Mucosa of gallbladder (tissue), 1 donor: Measurements from ENCODE around the gene SLC17A6. TPM values are rescaled to one million over a fixed set of nuclear protein-coding genes. Genes with fewer than 3 reads are reported as not detected.

ENCODE experiments used
- DNase-seq: peaks from one replicate; pipeline ENCODE4 v3.0.0-alpha.2; 2020; ENCODE audit warnings: low spot score
- total RNA-seq: library from RNA; stranded (reverse); gene quantifications from one replicate; pipeline ENCODE4 v1.2.1, GENCODE V29; 2021
- donor health status: DM: no; HTN: no; CAD: no.

SLC17A6 gene
- not detected for total RNA-seq

DNA sequence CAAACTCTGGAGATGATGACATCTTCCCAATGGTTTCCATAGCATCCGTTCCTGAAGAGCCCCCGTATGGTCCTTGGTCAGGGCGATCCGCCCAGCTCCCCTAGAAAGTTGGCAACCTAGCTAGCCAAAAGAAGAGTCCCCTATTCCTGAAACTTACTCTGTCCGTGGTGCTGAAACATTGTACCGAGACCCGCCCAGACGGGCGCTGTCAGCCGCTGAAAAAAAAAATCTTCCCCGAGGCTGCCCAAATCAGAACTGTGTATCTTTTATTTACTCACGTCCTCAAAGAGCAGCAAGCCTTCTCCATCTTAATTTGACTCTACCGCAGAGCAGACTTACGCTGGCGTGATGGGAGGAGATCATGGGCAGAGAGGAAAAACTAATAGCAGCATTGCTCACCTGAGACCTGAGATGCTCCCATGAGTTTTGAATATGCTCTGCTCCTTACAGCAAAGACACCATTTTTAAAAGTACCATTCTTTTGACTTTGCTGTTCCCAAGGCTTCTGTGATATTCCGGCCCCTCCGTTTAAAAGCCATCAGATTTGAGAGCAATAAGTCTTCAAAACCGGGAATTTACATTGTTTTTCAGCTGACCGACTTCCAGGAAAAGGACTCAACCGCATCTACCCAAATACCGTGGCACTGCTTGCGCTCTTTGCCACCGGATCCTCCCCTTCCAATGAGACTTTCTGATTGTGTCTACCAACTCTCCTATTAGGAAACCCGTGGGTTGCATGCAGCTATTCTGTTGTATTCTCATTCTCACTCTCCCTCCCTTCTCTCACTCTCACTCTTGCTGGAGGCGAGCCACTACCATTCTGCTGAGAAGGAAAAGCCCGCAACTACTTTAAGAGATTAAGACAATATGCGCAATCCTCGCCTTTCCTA lies at the start of gene SLC17A6:
Gene SLC17A6, plus strand, starts transcription at position 786 of the 890 bp plus-strand sequence. CDS start 153 bp downstream, outside the sequence.
- no peak for DNase-seq

- DNase-seq: no peak
These were observed 35.8 kb upstream of the SLC17A6 start for GRCh38 chr11:22302368-22302767.

DNA sequence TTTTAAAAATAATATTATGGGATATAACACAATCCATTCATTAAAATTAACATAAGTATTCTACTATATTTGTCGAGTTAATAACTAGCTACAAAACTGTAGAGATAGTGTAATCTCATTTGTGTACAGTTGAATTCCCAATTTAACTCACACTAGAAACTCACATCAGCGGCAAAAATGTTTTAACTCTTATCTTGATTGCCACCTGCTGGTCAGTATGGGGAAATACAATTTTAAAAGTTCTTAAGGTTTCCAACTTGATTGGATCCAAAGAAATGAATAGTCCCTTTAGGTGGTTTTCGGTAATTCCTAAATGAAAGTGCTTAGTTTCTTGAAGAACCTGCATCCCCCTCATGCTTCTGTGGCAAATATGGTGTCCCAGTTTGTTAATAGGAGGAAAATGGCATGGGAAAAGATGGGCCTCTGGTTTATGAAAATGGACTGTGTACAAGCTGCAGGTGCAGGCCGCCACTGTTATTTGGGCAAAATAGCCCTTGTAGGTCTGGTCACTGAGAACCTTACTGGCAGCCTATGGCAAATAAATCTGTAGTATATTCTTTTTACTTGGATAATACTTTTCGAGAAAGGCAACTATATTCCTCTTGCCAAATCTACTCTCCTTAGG lies 33.7 kb upstream of the SLC17A6 start:
- DNase-seq: no peak

DNA sequence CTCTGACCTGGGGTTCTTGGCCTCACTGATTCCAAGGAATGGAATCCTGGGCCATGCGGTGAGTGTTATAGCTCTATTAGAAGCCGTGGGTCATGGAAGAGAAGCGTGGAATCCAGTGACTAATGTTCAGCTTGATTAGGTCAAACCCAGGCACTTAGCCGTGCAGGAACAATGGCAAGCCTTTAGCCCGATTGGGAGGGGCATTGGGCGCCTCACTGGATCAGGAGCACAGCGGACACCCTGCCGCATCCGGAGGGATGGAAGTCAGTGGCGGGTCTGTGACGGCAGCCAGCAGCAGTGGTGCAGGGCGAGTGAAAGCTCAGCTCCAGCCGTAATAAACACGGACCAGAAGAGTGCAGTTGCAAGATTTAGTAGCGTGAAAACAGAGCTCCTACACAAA lies 20.5 kb upstream of the SLC17A6 start:
- DNase-seq: no peak

- no peak for DNase-seq
These were observed 6.4 kb upstream of the SLC17A6 start for GRCh38 chr11:22331771-22332170.

DNA sequence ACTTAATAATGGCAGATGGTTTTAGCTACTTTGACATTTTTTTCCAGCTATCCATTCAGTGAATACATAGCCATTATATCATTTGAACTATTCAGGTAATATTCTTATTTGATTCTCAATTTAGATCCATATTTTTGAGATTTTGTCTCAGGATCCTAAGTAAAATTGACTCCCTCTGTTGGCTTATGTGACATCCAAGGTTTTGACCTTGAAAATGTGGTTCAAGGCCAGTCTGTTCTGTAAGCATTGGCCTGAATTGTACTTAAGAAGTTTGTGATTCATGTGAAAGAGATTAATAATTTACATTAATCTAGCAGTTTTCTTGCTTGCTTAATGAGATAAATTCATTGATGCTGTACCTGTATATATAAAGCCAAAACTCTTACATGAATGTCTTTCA lies 1.6 kb upstream of the SLC17A6 start:
- no peak for DNase-seq

DNA sequence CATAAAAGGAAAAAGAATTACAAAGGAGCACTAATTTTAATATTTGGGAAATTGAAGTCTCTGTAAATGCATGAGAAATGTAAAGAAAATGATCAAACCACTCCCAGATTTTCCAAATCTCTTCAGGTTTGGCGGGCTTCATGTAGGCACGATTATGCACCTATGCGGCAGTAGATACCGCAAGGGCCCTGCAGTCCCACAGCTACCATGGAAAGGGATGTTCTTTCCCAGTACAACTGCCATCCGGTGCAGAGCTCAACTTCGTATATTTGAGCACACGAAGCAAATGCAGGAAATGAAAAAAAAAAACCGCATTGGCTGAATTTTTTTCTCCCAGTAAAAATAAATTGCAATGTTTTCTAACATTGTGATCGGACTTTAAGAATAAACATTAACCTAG lies 1.4 kb downstream of the SLC17A6 start:
- DNase-seq: no peak

GRCh38 chr11:22340235-22340634 lies 2.1 kb downstream of the SLC17A6 start:
- no peak for DNase-seq

GRCh38 chr11:22340701-22341587 lies 2.8 kb downstream of the SLC17A6 start:
- DNase-seq: no peak

DNA sequence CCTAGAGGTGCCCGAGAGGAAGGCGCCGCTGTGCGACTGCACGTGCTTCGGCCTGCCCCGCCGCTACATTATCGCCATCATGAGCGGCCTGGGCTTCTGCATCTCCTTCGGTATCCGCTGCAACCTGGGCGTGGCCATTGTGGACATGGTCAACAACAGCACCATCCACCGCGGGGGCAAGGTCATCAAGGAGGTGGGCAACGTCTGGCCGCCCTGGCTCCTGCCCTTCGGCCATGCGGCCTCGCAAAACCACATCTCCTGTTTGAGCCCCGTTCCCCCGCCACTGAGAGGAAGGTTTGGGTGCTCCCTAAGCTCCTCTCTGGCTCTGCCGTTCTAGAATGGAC lies 3.4 kb downstream of the SLC17A6 start:
- DNase-seq: no peak

GRCh38 chr11:22342211-22343031 lies 4.2 kb downstream of the SLC17A6 start:
- no peak for DNase-seq

- DNase-seq: no peak
These were observed 4.8 kb downstream of the SLC17A6 start for GRCh38 chr11:22343032-22343324.

DNA sequence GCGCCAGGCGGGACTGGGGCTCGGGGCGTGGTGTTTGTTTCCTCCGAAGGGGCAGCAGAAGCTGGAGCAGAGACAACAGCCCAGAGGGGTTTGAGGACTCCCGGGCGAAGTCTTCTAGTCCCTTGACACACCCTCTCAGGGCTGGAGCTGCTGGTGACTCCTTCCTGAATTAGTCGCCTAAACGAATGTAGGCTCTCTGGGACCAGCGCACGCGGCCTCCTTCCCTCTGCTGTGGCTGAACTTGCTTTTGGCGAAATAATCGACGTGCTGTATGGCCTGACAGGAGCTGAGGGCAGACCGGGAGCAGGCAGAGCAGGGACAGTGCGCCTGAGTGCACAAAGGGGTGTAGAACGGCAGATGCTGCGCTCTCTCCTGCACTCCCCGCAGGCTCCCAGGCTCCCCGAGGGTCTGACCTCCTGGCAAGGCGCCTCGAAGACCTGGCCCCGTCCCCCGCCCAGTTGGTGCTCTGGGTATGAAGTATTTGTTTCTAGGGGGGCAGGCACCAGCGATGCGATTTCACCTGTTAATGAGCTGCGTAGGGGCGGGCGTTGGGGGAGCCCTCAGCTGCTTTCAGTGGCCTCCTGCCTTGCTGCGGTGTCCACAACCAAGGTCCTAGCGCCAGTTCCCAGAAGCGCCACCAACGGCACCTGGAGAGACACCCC lies 5.3 kb downstream of the SLC17A6 start:
- no peak for DNase-seq

- DNase-seq: no peak
These were observed 5.9 kb downstream of the SLC17A6 start for GRCh38 chr11:22344081-22344480.

- no peak for DNase-seq
These were observed 8.1 kb downstream of the SLC17A6 start for GRCh38 chr11:22346282-22346681.

DNA sequence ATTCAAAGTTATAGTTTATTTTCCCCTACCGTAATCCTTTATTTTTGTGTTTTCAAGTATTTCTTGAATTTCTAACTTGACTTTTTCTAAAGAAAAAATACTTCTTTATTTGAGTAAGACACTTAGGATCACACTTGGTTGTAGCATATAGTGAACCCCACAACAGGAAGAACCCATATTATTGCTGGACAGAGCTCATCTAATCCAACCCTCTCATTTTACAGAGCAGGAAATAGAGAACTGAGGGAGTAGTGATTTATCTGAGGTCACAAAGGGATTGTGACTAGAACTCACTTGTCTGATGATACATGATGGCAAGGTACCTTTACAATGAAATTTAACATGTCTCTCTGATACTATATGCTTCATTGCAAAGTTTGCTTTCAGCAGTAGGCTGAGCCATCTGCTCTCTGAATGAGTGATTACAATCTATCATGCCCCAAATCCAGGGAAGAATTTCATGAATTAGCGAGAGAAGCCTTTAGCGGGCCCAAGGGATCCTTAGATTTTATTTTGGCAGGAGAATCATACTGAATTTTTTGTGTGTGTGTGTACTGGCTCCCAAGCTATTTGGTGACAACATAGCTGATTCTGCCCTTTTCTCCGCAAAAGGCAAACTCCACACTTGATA lies 9.8 kb downstream of the SLC17A6 start:
- DNase-seq: no peak

- no peak for DNase-seq
These were observed 11.3 kb downstream of the SLC17A6 start for GRCh38 chr11:22349491-22349890.

DNA sequence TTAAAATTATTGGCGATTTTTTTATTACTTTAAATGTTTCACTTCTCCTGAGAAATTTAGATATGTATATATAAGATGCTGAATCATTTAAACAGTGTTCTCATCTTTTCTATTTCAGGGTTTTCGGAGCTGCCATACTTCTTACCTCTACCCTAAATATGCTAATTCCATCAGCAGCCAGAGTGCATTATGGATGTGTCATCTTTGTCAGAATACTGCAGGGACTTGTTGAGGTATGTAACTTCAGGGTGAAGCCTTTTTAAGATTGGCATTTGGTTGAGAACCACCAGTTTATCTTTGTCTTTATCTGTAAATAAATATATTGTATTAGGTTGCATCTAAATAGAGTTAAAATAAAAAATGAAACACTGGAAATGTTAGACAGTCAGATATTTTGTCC lies 21.1 kb downstream of the SLC17A6 start:
- DNase-seq: no peak

- no peak for DNase-seq
These were observed 33.0 kb downstream of the SLC17A6 start for GRCh38 chr11:22371160-22371559.

DNA sequence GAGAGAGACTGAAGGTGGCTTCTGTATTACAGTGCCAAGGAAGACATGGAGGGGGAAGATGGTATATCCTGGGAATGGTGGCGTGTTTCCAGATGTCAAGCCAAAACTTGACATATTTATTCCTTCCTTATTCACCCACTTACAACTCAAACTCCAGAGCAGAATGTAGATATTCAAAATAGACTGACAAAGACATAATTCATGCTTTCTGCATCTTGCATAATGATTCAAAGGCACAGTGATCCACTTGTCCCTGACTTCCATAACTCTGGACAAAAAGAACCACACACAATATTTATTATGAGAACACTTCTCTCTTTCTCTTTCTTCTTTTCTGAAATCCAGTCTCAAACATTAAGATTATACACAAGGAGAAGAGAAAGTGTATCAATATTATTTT lies 48.9 kb downstream of the SLC17A6 start:
- DNase-seq: no peak
